ENCODE data around the gene WDFY4.

DNA sequence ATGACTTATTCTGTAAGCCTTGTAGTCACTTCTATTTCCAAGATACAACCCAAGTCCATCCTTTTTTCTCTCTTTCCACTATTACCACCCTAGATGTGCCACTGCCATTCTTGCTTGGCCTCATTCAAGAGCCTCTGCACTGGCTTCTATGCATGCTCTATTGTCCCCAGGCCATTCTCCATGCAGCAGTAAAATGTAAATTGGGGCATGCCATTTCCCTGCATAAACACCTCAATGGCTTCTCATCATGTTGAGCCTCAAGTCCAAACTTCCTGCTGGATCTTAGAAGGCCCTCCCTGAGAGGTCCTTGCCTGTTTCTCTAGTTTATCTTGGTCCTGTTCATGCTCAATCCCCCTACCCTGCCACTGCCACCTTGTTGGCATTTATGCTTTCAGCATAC, 23.2 kb upstream of the WDFY4 start:
- no peak for TF ChIP-seq EZH2 (IDR thresholded peaks at IDR 0.05; ENCODE audit: low read length)
- TF ChIP-seq, protein P1, sequence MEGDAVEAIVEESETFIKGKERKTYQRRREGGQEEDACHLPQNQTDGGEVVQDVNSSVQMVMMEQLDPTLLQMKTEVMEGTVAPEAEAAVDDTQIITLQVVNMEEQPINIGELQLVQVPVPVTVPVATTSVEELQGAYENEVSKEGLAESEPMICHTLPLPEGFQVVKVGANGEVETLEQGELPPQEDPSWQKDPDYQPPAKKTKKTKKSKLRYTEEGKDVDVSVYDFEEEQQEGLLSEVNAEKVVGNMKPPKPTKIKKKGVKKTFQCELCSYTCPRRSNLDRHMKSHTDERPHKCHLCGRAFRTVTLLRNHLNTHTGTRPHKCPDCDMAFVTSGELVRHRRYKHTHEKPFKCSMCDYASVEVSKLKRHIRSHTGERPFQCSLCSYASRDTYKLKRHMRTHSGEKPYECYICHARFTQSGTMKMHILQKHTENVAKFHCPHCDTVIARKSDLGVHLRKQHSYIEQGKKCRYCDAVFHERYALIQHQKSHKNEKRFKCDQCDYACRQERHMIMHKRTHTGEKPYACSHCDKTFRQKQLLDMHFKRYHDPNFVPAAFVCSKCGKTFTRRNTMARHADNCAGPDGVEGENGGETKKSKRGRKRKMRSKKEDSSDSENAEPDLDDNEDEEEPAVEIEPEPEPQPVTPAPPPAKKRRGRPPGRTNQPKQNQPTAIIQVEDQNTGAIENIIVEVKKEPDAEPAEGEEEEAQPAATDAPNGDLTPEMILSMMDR (optimal IDR thresholded peaks at IDR 0.05 in 1 of 3, IDR thresholded peaks at IDR 0.05 in 1 of 3, conservative IDR thresholded peaks at IDR 0.05 in 1 of 3; ENCODE audit: extremely low read depth in 1 of 3, insufficient read depth in 2 of 3, low read length in 3 of 3): no peak

All from keratinocyte (primary cell).